GM18502 (cell line): ENCODE data around the gene PLEKHM2.
"Not testable (repeated sequence)": the region's sequence is repeated elsewhere in the genome, so short reads cannot be mapped to it uniquely, and the experiment has no call there.

Source experiments
- ATAC-seq: cut with Tn5 transposase; IDR thresholded peaks from one replicate; pipeline ENCODE4 v1.9.1; 2021; ENCODE audit warnings: mild to moderate bottlenecking; ENCODE audit not compliant: unreplicated experiment, poor library complexity

Gene PLEKHM2, protein sequence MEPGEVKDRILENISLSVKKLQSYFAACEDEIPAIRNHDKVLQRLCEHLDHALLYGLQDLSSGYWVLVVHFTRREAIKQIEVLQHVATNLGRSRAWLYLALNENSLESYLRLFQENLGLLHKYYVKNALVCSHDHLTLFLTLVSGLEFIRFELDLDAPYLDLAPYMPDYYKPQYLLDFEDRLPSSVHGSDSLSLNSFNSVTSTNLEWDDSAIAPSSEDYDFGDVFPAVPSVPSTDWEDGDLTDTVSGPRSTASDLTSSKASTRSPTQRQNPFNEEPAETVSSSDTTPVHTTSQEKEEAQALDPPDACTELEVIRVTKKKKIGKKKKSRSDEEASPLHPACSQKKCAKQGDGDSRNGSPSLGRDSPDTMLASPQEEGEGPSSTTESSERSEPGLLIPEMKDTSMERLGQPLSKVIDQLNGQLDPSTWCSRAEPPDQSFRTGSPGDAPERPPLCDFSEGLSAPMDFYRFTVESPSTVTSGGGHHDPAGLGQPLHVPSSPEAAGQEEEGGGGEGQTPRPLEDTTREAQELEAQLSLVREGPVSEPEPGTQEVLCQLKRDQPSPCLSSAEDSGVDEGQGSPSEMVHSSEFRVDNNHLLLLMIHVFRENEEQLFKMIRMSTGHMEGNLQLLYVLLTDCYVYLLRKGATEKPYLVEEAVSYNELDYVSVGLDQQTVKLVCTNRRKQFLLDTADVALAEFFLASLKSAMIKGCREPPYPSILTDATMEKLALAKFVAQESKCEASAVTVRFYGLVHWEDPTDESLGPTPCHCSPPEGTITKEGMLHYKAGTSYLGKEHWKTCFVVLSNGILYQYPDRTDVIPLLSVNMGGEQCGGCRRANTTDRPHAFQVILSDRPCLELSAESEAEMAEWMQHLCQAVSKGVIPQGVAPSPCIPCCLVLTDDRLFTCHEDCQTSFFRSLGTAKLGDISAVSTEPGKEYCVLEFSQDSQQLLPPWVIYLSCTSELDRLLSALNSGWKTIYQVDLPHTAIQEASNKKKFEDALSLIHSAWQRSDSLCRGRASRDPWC

DNA sequence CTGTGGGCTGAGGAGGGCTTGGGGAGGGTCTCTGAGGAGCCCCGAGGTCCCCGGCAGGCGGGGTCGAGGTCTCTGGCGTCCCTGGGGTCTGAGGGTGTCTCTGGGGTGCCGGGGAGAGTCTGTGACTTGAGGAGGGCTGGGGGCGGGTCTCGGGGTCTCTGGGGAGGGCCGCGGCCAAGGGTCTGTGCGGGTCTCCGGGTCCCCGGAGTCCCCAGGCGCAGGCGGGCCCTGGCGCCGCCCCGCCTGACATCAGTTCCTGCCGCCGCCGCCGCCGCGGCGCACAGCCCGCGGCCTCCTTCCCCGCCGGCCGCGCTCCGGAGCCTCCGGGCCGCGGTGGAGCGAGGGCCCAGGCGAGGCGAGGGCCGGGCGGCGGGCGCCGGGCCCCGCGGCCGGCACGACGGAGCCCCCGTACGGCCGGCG, at the start of gene PLEKHM2:
Gene PLEKHM2 (plus strand): TSS at position 279 of the 420 bp plus-strand sequence. CDS start 239 bp downstream, outside the sequence.
- no peak for ATAC-seq

DNA sequence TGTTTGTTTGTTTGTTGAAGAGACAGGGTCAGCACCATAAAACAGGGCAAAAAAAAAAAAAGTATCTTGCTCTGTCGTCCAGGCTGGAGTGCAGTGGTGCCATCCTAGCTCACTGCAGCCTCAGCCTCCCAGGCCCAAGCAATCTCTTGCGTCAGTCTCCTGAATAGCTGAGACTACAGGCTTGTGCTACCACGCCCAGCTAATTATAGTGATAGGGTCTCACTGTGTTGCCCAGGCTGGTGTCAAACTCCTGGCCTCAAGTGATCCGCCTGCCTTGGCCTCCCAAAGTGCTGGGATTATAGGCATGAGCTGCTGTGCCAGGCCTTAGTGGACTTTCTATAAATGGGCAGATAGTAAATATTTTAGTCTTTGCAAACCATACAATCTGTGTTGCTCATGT, 47.7 kb upstream of the PLEKHM2 start:
- ATAC-seq: no peak

DNA sequence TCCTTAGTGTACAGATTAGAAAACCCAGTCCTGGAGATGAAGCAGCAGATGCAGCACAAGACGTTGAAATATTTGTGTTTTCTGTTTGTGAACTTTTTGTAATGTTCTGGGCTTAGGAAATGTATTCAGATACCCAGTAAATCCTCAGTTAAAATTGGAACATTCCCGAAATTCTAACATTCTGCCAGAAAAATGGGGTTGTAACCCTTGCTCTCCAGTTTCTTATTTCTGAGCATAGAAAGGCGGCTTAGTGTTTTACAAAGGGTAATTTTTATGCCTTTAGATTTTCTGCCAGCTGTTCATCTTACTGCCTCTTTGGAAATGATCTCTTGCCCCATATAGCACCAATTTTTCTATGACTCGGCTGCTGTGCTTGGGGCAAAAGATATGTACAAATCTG, 46.3 kb upstream of the PLEKHM2 start:
- ATAC-seq: no peak

DNA sequence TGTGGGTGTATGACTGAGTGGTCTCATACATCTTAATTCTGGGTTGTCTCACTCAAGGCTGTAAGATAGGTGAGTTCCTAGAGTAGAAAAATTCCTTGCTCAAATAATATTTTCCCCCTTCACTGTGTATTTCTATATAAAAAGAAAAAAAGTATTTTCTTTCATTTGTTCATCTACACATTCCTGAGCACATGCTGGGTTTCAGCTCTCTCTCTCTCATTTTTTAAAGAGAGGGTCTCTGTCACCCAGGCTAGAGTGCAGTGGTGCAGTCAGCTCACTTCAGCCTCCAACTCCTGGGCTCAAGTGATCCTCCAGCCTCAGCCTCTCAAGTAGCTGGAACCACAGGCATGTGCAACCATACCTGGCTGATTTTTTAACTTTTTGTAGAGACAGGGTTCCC, 44.9 kb upstream of the PLEKHM2 start:
- ATAC-seq: no peak

DNA sequence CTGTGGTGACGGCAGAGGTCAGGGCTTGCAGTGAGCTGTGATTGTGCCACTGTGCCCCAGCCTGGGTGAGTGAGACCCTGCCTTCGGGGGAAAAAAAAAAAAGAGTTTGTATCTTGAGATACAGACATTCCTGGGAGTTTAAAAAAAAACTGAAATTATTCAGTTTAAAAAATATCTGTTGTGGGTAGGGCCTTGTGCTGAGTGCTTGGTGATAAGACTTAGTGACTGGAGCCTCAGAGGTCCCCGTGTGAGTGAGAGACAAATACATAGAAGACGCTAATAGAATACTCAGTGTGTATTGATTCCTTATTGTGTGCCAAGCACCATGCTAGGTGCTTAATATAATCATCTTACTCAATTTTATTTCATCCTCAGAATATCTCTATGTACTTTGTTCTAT, 44.2 kb upstream of the PLEKHM2 start:
- no peak for ATAC-seq

DNA sequence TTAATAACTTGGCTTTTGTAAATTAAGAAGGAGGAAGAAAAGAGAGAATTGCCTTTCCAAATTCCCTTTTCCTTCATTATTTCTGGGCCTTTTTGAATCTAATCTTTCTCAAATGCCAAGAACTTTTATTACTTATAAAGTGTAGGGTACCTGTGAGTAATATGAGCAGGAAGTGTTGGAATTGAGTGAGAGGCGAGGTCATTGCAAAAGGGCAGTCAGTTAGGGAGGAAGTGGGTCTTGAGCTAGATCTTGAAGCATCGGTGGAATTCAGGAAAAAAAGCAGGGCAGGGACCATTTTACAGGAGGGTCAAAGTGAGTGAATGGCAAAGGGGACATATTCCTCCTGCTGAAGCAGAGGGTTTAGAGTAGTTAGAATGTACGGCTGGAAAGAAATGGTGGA, 43.5 kb upstream of the PLEKHM2 start:
- ATAC-seq: no peak

DNA sequence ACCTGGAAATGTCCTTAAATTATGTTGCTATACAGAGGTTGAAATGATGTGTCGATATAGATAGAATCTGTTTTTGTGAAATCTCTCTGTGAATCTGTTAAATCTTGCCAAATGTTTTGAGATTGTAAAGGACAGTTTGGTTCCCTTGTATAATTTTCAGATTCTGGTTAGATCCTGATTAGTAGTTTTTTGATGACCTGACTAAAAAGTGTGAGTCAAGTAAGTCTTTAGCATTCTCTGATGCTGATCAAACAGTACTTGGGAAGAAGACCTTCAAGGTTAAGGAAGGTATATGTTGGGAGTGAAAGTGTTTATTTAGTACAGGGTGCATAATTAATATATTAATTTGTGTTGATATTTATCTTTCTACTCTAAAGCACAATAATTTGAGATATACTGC, 34.2 kb upstream of the PLEKHM2 start:
- no peak for ATAC-seq

DNA sequence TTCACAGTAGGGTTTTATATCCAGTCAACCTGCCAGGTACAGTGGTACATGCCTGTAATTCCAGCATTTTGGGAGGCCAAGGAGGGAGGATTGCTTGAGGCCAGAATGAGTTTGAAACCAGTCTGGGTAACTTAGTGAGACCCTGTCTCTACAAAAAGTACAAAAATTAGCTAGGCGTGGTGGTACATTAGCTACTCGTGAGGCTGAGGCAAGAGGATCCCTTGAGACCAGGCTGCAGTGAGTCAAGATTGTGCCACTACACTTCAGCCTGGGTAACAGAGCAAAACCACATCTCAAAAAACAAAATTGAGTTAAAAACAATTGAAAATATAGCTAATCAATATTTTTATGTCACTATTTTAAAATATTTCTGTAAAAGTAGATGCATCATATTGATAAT, 33.7 kb upstream of the PLEKHM2 start:
- ATAC-seq: no peak

DNA sequence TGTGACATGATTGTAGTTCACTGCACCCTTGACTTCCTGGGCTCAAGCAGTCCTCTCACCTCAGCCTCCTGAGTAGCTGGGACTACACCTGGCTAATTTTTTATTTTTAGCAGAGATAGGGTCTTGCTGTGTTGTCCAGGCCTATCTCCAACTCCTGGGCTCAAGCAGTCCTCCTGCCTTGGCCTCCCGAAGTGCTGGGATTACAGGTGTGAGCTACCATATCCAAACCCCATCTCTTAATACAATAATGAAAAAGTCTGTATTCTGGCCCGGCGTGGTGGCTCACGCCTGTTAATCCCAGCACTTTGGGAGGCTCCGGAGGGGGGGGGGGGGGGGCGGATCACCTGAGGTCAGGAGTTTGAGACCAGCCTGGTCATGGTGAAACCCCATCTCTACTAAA, 32.0 kb upstream of the PLEKHM2 start:
- ATAC-seq: not testable (repeated sequence)

DNA sequence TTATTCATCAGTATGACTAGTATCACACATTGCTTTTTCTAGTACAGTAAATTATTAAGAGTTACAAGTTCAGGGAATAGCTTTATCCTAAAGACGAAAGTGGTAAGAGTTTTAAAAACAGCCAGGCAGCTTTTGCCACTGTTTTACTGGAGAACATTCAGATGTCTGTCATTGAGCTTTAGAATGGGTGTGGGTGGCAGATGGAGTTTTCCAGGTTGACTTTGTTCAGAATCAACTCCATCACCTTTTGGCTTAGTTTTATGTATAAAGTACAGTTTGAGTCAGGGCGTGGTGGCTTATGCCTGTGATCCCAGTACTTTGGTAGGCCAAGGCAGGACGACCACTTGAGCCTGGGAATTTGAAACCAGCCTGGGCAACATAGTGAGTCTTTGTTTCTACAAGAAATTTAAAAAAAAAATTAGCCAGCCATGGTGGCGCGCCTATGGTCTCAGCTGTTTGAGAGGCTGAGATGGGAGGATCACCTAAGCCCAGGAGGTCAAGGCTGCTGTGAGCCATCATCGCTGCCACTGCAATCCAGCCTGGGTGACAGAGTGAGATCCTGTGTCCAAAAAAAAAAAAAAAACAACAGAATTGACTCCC, 29.9 kb upstream of the PLEKHM2 start:
- ATAC-seq: no peak

DNA sequence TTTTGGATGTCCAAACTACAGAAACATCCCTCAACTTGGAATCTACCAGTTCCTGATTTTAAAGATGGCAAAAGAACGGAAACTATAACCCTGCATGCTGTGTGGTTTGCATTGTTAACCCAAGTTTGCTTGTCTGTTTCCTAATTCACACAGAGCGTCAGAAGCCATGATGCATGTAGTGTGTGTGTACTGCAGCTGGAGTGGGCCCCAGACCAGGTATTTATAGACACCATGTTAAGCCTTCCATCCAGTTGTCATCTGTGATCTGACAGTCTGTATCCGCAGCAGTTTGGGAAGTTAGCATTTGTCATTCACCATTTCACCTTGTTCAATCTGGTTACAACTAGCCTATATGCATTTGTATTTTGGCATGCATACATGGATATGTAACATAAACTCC, 27.7 kb upstream of the PLEKHM2 start:
- ATAC-seq: no peak

DNA sequence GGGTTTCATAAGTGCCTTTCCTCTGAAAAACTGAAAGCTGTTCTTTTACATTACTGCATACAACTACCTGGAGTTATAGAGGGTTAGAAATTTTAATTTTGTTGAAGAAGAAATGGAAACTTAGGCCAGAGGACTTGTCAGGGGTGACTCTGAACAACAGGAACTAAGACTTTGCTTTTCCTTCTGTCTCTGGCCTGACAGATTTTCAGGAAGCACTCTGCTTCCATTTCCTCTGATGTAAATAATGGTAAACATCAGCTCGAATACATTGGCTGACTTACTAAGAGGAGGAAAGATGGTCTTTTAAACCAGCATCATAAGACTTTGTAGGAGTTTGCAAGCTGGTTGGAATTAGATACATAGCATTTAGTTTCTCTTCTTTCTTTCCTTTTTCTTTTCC, 27.1 kb upstream of the PLEKHM2 start:
- ATAC-seq: no peak

DNA sequence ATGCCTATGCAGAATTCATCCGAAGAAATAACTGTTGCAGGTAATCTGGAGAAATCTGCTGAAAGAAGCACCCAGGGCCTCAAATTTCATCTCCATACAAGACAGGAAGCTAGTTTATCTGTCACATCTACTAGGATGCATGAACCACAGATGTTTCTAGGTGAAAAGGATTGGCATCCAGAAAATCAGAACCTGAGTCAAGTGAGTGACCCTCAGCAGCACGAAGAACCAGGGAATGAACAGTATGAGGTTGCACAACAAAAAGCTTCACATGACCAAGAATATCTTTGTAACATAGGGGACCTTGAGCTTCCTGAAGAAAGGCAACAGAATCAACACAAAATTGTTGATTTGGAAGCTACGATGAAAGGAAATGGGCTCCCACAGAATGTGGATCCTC, 24.0 kb upstream of the PLEKHM2 start:
- ATAC-seq: no peak

DNA sequence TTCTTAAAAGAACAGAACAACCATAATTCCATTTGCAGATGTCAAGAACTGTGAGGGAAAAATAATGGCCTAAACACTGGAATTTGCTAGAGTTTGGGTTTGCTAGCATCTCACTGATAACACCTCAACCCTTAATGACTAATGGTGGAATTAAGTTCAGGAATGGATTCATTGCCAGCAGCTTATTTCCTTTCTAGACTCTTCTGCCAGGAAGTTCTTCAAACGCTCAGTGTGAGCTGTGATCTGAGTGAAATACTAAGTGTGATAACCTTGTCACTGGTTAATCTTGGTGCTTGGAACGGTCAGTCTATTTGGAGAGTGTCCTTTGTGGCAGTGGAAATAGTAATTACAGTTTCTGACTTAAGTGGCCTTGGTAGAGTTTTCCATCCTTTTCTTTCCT, 21.6 kb upstream of the PLEKHM2 start:
- ATAC-seq: no peak

DNA sequence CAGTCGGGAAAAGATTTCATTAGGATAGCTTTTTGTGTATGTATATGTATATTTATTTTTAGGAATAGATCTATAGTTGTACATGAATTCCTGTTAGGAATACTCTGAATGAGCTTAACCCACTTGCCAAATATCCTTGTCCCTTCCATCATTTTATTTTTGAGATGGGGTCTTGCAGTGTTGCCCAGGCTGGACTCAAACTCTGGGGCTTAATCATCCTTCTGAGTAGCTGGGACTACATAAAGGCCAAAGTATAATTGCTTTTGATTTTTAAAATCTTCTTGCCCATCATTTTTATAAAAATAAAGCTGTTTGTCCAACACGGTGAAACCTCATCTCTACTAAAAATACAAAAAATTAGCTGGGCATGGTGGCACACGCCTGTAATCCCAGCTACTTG, 20.2 kb upstream of the PLEKHM2 start:
- no peak for ATAC-seq

DNA sequence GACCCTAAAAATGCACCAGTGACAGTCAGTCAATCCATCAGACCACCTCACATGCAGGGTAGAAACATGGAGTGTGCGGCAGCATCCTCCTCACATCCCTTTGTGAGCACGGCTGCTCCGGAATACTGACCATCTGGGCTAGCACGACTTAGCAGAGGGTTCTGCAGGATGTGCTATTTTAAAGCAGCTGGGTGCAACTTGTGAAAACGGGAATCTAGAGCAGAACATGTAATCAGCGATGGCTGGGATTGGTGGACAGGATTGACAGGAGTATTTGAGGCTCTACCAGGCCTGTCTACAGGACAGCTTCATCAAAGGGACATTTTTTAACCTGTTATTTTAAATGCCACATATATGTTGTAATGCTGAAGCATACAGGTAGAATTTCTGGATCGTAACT, 16.8 kb upstream of the PLEKHM2 start:
- no peak for ATAC-seq

DNA sequence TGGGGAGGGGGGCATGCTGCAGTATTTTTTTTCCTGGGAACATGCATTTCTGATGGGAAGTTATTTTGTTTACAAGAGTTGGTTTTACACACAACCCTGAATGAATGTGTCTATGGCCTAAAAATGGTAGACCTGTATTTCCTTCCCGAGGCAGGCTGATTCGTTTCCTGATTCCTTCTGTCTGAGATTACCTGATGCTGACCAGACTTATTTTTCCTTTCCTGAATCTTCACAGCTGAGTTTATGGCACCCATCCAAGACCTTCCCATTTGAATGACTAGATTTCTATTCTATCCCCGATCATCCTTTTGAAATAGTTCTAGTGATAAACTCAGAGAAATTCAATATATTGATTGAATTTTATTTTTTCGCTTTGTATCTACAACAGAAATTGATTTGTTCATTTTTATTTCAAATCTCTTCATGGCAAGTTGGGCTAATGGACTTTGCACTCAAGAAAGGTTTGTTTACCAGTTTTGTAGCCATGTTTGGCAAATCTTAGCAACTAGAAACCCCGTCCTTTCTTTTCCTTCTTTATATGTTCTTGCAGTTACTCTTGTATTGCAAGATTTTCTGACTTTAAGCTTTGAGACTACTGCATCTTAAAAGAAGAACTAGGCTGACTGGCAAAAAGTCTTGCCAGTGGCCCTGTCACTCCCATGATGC, 15.9 kb upstream of the PLEKHM2 start:
- no peak for ATAC-seq

DNA sequence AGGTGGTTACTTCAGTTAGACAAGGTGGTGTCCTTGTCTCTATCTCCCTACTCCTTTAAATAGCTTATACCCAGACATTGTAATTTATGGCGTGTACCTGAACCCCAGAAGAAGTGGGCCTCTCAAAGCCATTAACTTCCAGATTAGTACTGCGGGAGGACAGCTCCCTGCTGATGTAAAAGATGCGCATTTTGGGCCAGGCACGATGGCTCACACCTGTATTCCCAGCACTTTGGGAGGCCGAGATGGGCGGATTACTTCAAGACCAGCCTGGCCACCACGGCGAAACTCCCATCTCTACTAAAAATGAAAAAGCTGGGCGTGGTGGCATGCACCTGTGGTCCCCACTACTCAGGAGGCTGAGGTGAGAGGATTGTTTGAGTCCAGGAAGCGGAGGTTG, 15.0 kb upstream of the PLEKHM2 start:
- no peak for ATAC-seq

DNA sequence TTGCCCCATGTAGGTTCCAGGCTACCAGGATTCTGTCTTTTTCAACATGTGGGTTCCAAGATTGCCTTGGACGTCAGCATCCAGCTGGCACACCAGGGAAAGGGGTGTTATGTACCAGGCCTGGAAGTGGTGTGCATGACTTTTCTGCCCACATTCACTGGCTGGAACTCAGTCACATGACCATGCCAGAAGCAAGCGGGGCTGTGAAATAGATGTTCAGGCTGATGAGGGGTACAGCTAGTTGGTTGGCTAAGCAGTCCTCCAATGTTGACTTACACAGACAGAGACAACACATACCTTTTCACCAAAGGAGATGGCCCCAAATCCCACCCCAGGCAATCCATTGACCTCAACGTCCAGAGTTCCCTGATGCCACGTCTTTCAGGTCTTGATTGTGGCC, 14.3 kb upstream of the PLEKHM2 start:
- no peak for ATAC-seq

DNA sequence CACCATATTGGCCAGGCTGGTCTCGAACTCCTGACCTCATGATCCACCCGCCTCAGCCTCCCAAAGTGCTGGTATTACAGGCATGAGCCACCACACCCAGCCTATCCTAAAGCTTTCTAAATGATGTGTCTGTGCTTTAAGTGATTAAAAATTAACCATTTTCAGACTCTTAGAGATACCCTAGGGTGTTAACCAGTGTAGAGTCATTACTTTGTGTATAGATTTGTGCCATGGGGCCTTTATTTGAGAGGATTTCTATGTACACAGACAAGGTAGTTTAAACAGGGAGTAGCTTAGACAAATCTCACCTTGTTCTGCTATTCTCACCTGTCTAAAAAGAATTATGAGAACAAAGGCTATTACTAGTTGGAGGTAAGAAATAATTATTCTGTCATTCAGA, 12.7 kb upstream of the PLEKHM2 start:
- no peak for ATAC-seq
